Measurements from ENCODE around the gene LINC00237. TPM values are rescaled to one million over a fixed set of nuclear protein-coding genes. Genes with fewer than 3 reads are reported as not detected.
A peak's percentile ranks its signal among the peaks of the same experiment; 100 is the strongest.

LINC00237 gene
- total and polyA plus RNA-seq, 8 donors = 0.92 TPM; not detected in 7

DNA sequence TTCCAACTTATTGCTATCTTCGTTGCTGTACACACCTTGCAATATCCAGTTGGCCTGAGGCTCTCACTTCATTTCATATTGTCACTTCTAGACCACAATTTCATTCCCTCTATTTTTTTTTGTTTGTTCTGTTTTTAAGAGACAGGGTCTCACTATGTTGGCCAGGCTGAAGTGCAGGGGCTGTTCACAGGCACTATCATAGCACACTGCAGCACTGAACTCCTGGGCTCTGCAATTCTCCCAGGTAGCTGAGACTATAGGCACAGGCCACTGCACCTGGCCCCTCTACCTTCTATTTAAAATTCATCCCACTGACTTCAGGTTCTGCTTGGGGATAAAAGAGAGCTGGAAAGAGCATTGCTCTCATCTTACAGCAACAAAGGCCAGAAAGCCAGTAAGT is 4.7 kb upstream of the LINC00237 start:
- no peak overlapping the region for H3K27ac ChIP-seq
- no peak overlapping the region for H3K4me3 ChIP-seq
- 79 to 84% methylated on average over 1 of the region's 1 CpG for WGBS, 2 donors
- H3K36me3 ChIP-seq = no peaks in the 10 kb centered on the region
- DNase-seq (no peak), ATAC-seq (no peak), FAIRE-seq (no peak)
- TF ChIP-seq, protein P1, sequence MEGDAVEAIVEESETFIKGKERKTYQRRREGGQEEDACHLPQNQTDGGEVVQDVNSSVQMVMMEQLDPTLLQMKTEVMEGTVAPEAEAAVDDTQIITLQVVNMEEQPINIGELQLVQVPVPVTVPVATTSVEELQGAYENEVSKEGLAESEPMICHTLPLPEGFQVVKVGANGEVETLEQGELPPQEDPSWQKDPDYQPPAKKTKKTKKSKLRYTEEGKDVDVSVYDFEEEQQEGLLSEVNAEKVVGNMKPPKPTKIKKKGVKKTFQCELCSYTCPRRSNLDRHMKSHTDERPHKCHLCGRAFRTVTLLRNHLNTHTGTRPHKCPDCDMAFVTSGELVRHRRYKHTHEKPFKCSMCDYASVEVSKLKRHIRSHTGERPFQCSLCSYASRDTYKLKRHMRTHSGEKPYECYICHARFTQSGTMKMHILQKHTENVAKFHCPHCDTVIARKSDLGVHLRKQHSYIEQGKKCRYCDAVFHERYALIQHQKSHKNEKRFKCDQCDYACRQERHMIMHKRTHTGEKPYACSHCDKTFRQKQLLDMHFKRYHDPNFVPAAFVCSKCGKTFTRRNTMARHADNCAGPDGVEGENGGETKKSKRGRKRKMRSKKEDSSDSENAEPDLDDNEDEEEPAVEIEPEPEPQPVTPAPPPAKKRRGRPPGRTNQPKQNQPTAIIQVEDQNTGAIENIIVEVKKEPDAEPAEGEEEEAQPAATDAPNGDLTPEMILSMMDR (IDR thresholded peaks at IDR 0.05) = no peak
- peaks cover 0 to 24% (median 11%) of the 10 kb centered on the region in 4 donors for H3K27me3 ChIP-seq
- intact Hi-C loops (cut with DNase I) = no loop called here
- no peaks in the 10 kb centered on the region for H3K9me3 ChIP-seq
- peaks cover 0 to 3% (median 0%) of the 10 kb centered on the region in 3 donors for H3K4me1 ChIP-seq

DNA sequence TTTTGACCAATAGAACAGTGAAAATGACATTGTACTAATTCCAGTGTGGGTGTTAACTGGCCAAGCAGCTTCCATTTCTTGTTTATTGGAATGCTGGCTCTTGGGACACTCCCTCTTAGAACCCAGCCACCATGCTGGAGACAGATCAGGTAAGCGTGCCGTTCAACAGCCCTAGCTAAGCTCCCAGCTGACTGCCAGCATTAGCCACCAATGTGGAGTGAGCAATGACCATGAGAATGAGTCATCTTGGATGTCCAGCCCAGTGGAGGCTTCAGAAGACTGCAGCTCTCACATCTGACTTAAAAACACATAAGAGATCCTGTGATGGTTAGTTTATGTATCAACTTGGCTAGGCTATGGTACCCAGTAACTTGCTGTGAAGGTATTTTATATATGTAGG is 3.0 kb upstream of the LINC00237 start:
- H3K9me3 ChIP-seq = no peaks in the 10 kb centered on the region
- DNase-seq (no peak), ATAC-seq (no peak), FAIRE-seq (no peak)
- WGBS, 2 donors = 89 to 96% methylated on average over 2 of the region's 2 CpGs
- TF ChIP-seq, protein P1 (IDR thresholded peaks at IDR 0.05) = no peak
- H3K36me3 ChIP-seq = no peaks in the 10 kb centered on the region
- intact Hi-C loops (cut with DNase I) = no loop called here
- H3K4me1 ChIP-seq = peaks cover 0 to 5% (median 0%) of the 10 kb centered on the region in 3 donors
- no peak overlapping the region for H3K4me3 ChIP-seq
- H3K27me3 ChIP-seq = peaks cover 0 to 33% (median 12%) of the 10 kb centered on the region in 4 donors
- no peak overlapping the region for H3K27ac ChIP-seq

- no peak for ATAC-seq
- no peaks in the 10 kb centered on the region for H3K36me3 ChIP-seq
- WGBS, 2 donors = 2 to 4% methylated on average over 47 to 50 of the region's 50 CpGs
- TF ChIP-seq, protein P1 (IDR thresholded peaks at IDR 0.05) = no peak
- DNase-seq = peak in 2 of 6 donors; percentile 47 to 57
- FAIRE-seq = no peak
- intact Hi-C loops (cut with DNase I) = no loop called here
- no peaks in the 10 kb centered on the region for H3K9me3 ChIP-seq
- H3K27me3 ChIP-seq = peaks cover 4 to 64% (median 20%) of the 10 kb centered on the region in 4 donors
- H3K27ac ChIP-seq = no peak overlapping the region
- peak overlapping the region in 1 of 4 donors; percentile 21 for H3K4me3 ChIP-seq
- peaks cover 5 to 14% (median 7%) of the 10 kb centered on the region in 3 donors for H3K4me1 ChIP-seq
Measured at GRCh38 chr20:21105429-21106170, 558 bp downstream of the LINC00237 start.

- Histone ChIP-seq H3K4me1 (peaks cover 5 to 18% (median 7%) of the 10 kb centered on the region in 3 donors), H3K27me3 (peaks cover 4 to 66% (median 20%) of the 10 kb centered on the region in 4 donors), H3K4me3 (no peak overlapping the region), H3K27ac (no peak overlapping the region), H3K36me3 (no peaks in the 10 kb centered on the region), H3K9me3 (no peaks in the 10 kb centered on the region)
- 20 to 25% methylated on average over 16 of the region's 16 CpGs for WGBS, 2 donors
- FAIRE-seq (no peak), ATAC-seq (no peak), DNase-seq (peak in 1 of 6 donors; percentile 49)
- intact Hi-C loops (cut with DNase I) = no loop called here
- TF ChIP-seq, protein P1 (IDR thresholded peaks at IDR 0.05) = no peak
Measured at GRCh38 chr20:21104921-21105320, 1.2 kb downstream of the LINC00237 start.

DNA sequence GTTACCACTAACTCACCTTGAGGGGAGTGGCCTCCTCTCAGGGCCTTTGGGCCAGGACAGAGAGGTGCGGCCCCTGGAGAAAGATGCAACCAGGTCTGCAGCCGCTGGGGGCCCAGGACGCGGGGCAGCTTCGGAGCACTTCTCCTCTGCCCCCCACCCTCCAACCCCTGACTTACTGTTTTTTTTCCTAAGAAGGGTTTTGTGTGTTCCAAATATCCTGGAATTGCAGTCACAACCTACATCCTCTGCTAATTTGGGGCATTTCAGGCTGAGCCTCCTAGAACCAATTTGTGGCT is 1.7 kb downstream of the LINC00237 start:
- H3K9me3 ChIP-seq = no peaks in the 10 kb centered on the region
- H3K4me3 ChIP-seq = no peak overlapping the region
- no peaks in the 10 kb centered on the region for H3K36me3 ChIP-seq
- DNase-seq = no peak
- no peak for FAIRE-seq
- ATAC-seq = no peak
- H3K4me1 ChIP-seq = peaks cover 5 to 18% (median 7%) of the 10 kb centered on the region in 3 donors
- peaks cover 4 to 66% (median 20%) of the 10 kb centered on the region in 4 donors for H3K27me3 ChIP-seq
- H3K27ac ChIP-seq = no peak overlapping the region
- WGBS, 2 donors = 51 to 54% methylated on average over 4 to 5 of the region's 5 CpGs
- TF ChIP-seq, protein P1 (IDR thresholded peaks at IDR 0.05) = no peak
- intact Hi-C loops (cut with DNase I) = no loop called here
